Parathyroid adenoma (tissue), 2 donors: ENCODE measurements around the gene TBC1D14.

Experiments used
- H2AFZ ChIP-seq: fragments of 300-600 bp; sonication (generic); one replicate; pipeline ENCODE4 v1.7.0; 2017; ENCODE audit warnings: antibody characterized with exemption, mild to moderate bottlenecking
- H3K27ac ChIP-seq: fragments of 300-600 bp; sonication (generic); one replicate; pipeline ENCODE4 v1.7.0; 2017
- H3K27me3 ChIP-seq: fragments of 300-600 bp; sonication (generic); one replicate; pipeline ENCODE4 v1.7.0; 2017; ENCODE audit warnings: low read length; ENCODE audit not compliant: control insufficient read depth, insufficient read depth
- H3K36me3 ChIP-seq: fragments of 300-600 bp; sonication (generic); one replicate; pipeline ENCODE4 v1.7.0; 2017; ENCODE audit warnings: low read length; ENCODE audit not compliant: control insufficient read depth, insufficient read depth
- H3K4me1 ChIP-seq: fragments of 300-600 bp; sonication (generic); one replicate; pipeline ENCODE4 v1.7.0; 2017; ENCODE audit warnings: control low read depth
- H3K4me2 ChIP-seq: fragments of 300-600 bp; sonication (generic); one replicate; pipeline ENCODE4 v1.7.0; 2017; ENCODE audit warnings: low read length
- H3K4me3 ChIP-seq: fragments of 300-600 bp; sonication (generic); one replicate; pipeline ENCODE4 v1.7.0; 2017; ENCODE audit warnings: low read depth, low read length
- H3K79me2 ChIP-seq: fragments of 300-600 bp; sonication (generic); one replicate; pipeline ENCODE4 v1.7.0; 2017; ENCODE audit warnings: control low read depth
- H3K9ac ChIP-seq: fragments of 300-600 bp; sonication (generic); one replicate; pipeline ENCODE4 v1.7.0; 2017; ENCODE audit warnings: mild to moderate bottlenecking
- H3K9me3 ChIP-seq: fragments of 300-600 bp; sonication (generic); one replicate; pipeline ENCODE4 v1.7.0; 2017; ENCODE audit warnings: low read length; ENCODE audit not compliant: control insufficient read depth
- CTCF ChIP-seq: fragments of 300-600 bp; sonication (generic); IDR thresholded peaks from one replicate; pipeline ENCODE4 v1.7.0; 2017; ENCODE audit warnings: antibody characterized with exemption, mild to moderate bottlenecking
- donor health status: primary hyperparathyroidism.

Gene TBC1D14

GRCh38 chr4:6943012-6943884, 33.6 kb downstream of the TBC1D14 start:
- Histone ChIP-seq H3K79me2 (peaks cover 11% of the 10 kb centered on the region), H3K4me1 (no peaks in the 10 kb centered on the region), H3K4me2 (no peak overlapping the region), H3K36me3 (no peaks in the 10 kb centered on the region), H3K27me3 (no peaks in the 10 kb centered on the region), H3K9ac (no peak overlapping the region), H2AFZ (no peak overlapping the region), H3K4me3 (no peak overlapping the region), H3K9me3 (no peaks in the 10 kb centered on the region), H3K27ac (no peak overlapping the region)
- TF ChIP-seq CTCF: no peak

DNA sequence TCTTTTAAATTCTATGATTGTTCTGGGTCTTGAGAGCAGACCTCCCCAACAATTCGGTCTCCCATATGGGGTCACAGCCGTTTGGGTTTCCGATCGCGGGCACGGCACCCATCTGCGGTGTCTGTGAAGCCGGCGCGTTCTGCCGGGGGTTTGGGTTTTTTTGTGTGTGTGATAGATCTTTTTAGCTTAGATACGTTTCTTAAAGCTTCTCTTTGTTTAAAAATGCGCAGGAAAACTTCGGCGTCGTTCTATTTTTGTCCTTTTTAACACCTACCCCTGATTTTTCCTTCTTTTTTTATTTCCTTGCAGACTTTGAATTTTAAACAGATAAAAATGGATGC, 34.2 kb downstream of the TBC1D14 start:
- H3K27me3 ChIP-seq: no peaks in the 10 kb centered on the region
- TF ChIP-seq CTCF: no peak
- H2AFZ ChIP-seq: no peak overlapping the region
- no peak overlapping the region for H3K27ac ChIP-seq
- H3K4me3 ChIP-seq: no peak overlapping the region
- H3K9ac ChIP-seq: no peak overlapping the region
- no peaks in the 10 kb centered on the region for H3K36me3 ChIP-seq
- no peak overlapping the region for H3K4me2 ChIP-seq
- H3K9me3 ChIP-seq: no peaks in the 10 kb centered on the region
- no peaks in the 10 kb centered on the region for H3K4me1 ChIP-seq
- peaks cover 13% of the 10 kb centered on the region for H3K79me2 ChIP-seq

- H2AFZ ChIP-seq: no peak overlapping the region
- no peak overlapping the region for H3K4me3 ChIP-seq
- no peaks in the 10 kb centered on the region for H3K4me1 ChIP-seq
- no peaks in the 10 kb centered on the region for H3K9me3 ChIP-seq
- H3K27me3 ChIP-seq: no peaks in the 10 kb centered on the region
- H3K4me2 ChIP-seq: no peak overlapping the region
- no peak overlapping the region for H3K9ac ChIP-seq
- H3K27ac ChIP-seq: no peak overlapping the region
- H3K36me3 ChIP-seq: no peaks in the 10 kb centered on the region
- TF ChIP-seq CTCF: no peak
- H3K79me2 ChIP-seq: peaks cover 13% of the 10 kb centered on the region
These were observed 34.9 kb downstream of the TBC1D14 start for GRCh38 chr4:6944301-6945051.

DNA sequence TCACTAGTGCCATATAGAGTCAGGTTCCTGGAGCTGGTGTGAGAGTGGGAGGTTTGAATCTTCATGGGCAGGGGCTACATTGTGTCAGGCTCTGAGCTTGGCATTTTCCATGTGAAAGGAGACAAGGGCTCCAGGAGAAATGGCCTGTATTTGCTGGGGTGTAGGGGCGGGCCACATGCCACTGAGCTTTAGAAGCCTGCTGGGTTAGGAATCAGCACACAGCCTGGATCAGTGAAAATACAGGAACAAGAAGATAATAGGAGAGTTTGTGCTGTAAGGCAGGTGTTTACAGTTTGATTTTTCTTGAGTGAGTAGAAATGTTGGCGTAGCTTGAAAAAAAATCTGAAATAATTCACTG, 35.4 kb downstream of the TBC1D14 start:
- Histone ChIP-seq H3K27me3 (no peaks in the 10 kb centered on the region), H3K9me3 (no peaks in the 10 kb centered on the region), H2AFZ (no peak overlapping the region), H3K4me1 (no peaks in the 10 kb centered on the region), H3K79me2 (peaks cover 15% of the 10 kb centered on the region), H3K4me2 (no peak overlapping the region), H3K36me3 (no peaks in the 10 kb centered on the region), H3K4me3 (no peak overlapping the region), H3K27ac (no peak overlapping the region), H3K9ac (no peak overlapping the region)
- TF ChIP-seq CTCF: no peak
